Thyroid gland (tissue), 4 donors: ENCODE results near the gene PODNL1.

Source experiments
- POLR2A ChIP-seq, 2 donors: fragments of 450-650 bp; IDR thresholded peaks; one replicate each; pipeline ENCODE4 v1.6.1; 2017; ENCODE audit warnings: antibody characterized with exemption in 2 of 2, mild to moderate bottlenecking in 2 of 2, moderate library complexity in 1 of 2
- TF ChIP-seq, protein P1 (sequence below), 6 experiments: fragments of 200-600 bp in 3 of 6; fragments of 450-650 bp in 3 of 6; sonication (generic) in 3 of 6; IDR thresholded peaks; one replicate each; pipeline ENCODE4 v1.5.1; 2016 to 2019; ENCODE audit warnings: antibody characterized with exemption in 6 of 6, mild to moderate bottlenecking in 2 of 6, inconsistent platforms in 1 of 6, moderate library complexity in 1 of 6

DNA sequence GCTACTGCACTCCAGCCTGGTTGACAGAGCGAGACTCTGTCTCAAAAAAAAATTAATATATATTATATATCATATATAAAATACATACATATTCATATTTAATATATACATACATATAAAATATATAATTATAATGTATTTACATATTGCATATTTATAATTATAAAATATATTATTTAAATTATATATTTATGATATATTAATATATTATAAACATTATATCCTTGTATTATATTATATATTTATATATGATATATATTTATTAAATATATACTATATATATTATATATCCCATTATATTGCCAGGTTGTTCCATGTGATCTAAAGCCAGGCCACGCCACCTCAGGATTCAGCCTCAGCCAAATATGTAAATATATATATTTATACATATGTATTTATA, 42.0 kb downstream of the PODNL1 start:
- TF ChIP-seq, protein P1, sequence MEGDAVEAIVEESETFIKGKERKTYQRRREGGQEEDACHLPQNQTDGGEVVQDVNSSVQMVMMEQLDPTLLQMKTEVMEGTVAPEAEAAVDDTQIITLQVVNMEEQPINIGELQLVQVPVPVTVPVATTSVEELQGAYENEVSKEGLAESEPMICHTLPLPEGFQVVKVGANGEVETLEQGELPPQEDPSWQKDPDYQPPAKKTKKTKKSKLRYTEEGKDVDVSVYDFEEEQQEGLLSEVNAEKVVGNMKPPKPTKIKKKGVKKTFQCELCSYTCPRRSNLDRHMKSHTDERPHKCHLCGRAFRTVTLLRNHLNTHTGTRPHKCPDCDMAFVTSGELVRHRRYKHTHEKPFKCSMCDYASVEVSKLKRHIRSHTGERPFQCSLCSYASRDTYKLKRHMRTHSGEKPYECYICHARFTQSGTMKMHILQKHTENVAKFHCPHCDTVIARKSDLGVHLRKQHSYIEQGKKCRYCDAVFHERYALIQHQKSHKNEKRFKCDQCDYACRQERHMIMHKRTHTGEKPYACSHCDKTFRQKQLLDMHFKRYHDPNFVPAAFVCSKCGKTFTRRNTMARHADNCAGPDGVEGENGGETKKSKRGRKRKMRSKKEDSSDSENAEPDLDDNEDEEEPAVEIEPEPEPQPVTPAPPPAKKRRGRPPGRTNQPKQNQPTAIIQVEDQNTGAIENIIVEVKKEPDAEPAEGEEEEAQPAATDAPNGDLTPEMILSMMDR (IDR thresholded peaks at IDR 0.05) = no peak
- no peak for TF ChIP-seq POLR2A (IDR thresholded peaks at IDR 0.05)
